Transverse colon (tissue), 4 donors: ENCODE results near the gene CES3. TPM values are rescaled to one million over a fixed set of nuclear protein-coding genes. Genes with fewer than 3 reads are reported as not detected.
A peak's percentile ranks its signal among the peaks of the same experiment; 100 is the strongest.

ENCODE experiments used
- DNase-seq: peaks from one replicate; pipeline ENCODE4 v3.0.0-alpha.2; 2019
- H3K27ac ChIP-seq, 4 donors: fragments of 200-600 bp; sonication (generic); 2 replicates each; pipeline ENCODE4 v1.5.1; 2016 to 2018; ENCODE audit warnings: inconsistent platforms in 4 of 4
- H3K27me3 ChIP-seq: fragments of 200-600 bp; sonication (generic); 2 replicates; pipeline ENCODE4 v1.5.1; 2017; ENCODE audit warnings: inconsistent platforms
- H3K36me3 ChIP-seq, 4 donors: fragments of 200-600 bp; sonication (generic); 2 replicates each; pipeline ENCODE4 v1.5.1; 2017 to 2019; ENCODE audit warnings: inconsistent platforms in 4 of 4
- H3K4me1 ChIP-seq, 4 donors: fragments of 200-600 bp; sonication (generic); 2 replicates each; pipeline ENCODE4 v1.5.1; 2017 to 2020; ENCODE audit warnings: inconsistent platforms in 4 of 4
- H3K4me3 ChIP-seq, 4 donors: fragments of 200-600 bp; sonication (generic); 1 replicate in 1 of 4; 2 replicates in 3 of 4; pipeline versions ENCODE4 v1.5.1 to v1.6.1; 2017 to 2019; ENCODE audit warnings: inconsistent platforms in 4 of 4
- H3K9me3 ChIP-seq, 2 donors: fragments of 200-600 bp; sonication (generic); 2 replicates each; pipeline ENCODE4 v1.5.1; 2017 to 2019; ENCODE audit warnings: inconsistent platforms in 2 of 2
- CTCF ChIP-seq, 5 experiments: fragments of 200-600 bp in 3 of 5; fragments of 450-650 bp in 2 of 5; sonication (generic) in 3 of 5; IDR thresholded peaks; 1 replicate in 2 of 5; 2 replicates in 3 of 5; pipeline ENCODE4 v1.5.1; 2016 to 2017; ENCODE audit warnings: antibody characterized with exemption in 5 of 5, inconsistent platforms in 3 of 5, mild to moderate bottlenecking in 2 of 5, moderate library complexity in 1 of 5
- EP300 ChIP-seq: sonication (generic); formaldehyde crosslinking; IDR thresholded peaks from one replicate; pipeline ENCODE4 v1.6.1; 2017; ENCODE audit warnings: antibody characterized with exemption, low read depth
- POLR2A ChIP-seq: fragments of 450-650 bp; IDR thresholded peaks from one replicate; pipeline ENCODE4 v1.6.1; 2016; ENCODE audit warnings: antibody characterized with exemption, mild to moderate bottlenecking, moderate library complexity
- POLR2AphosphoS5 ChIP-seq, 3 donors: sonication (generic); formaldehyde crosslinking; IDR thresholded peaks; one replicate each; pipeline ENCODE4 v1.6.1; 2016; ENCODE audit warnings: antibody characterized with exemption in 3 of 3
- WGBS, 2 donors: methylation state at CpG; one replicate each; pipeline ENCODE4 v1.1.5; 2018; ENCODE audit warnings: low coverage in 1 of 2; 5-methylcytosine and 5-hydroxymethylcytosine counted together
- in situ Hi-C, 4 donors: fragments of 200-750 bp; cut with MboI; loops; one replicate each; pipeline versions ENCODE4 v1.15.0 to v1.15.1; 2017; ENCODE audit warnings: low sequenced_read_pairs in 3 of 4, low pct_ligation_motif_present in 1 of 4, low pct_unique_long_range_greater_than_20kb in 1 of 4
- intact Hi-C: fragments of 100-400 bp; cut with DNase I; formaldehyde crosslinking; loops from one replicate; pipeline ENCODE4 v1.15.1; 2023; ENCODE audit warnings: low total_unique reads
- total RNA-seq, 4 donors: library from RNA; depleted of rRNA; stranded (reverse); fragments of >200 nt; gene quantifications; one replicate each; pipeline ENCODE4 v1.1.0, GENCODE V29; 2016

CES3 gene
- total RNA-seq, 4 donors from 2014 or later: 247 to 616 (median 291) TPM

- intact Hi-C loops (no loop called here), in situ Hi-C loops (no loop called here)
- no peaks in the 10 kb centered on the region for H3K9me3 ChIP-seq
- peak within 1 kb of the TSS; percentile 93 to 97 (median 96) for H3K27ac ChIP-seq
- H3K4me1 ChIP-seq: peaks cover 17 to 52% (median 43%) of the 10 kb centered on the region in 4 donors
- TF ChIP-seq CTCF (IDR thresholded peaks at IDR 0.05) (no peak), POLR2AphosphoS5 (IDR thresholded peaks at IDR 0.05) (peak; percentile 70 to 96 (median 93)), POLR2A (peak; percentile 98), EP300 (no peak)
- no peaks in the 10 kb centered on the region for H3K27me3 ChIP-seq
- DNase-seq: peak; percentile 93
- peaks cover 0 to 3% (median 1%) of the 10 kb centered on the region in 4 donors for H3K36me3 ChIP-seq
- peak within 1 kb of the TSS; percentile 84 to 99 (median 91) for H3K4me3 ChIP-seq
- 6 to 26% methylated on average over 12 to 44 of the region's 44 CpGs for WGBS, 2 donors
Measured at GRCh38 chr16:66935314-66936011, 25.6 kb upstream of the CES3 start, which contains the start of gene CES2. Gene CES2 (plus strand): TSS chr16:66935516. CDS start chr16:66935636, 120 bp downstream.

GRCh38 chr16:66936462-66936861 lies 24.6 kb upstream of the CES3 start:
- Histone ChIP-seq H3K9me3 (no peaks in the 10 kb centered on the region), H3K4me1 (peaks cover 17 to 52% (median 43%) of the 10 kb centered on the region in 4 donors), H3K36me3 (peaks cover 0 to 13% (median 6%) of the 10 kb centered on the region in 4 donors), H3K27ac (peak overlapping the region; percentile 93 to 97 (median 96)), H3K27me3 (no peaks in the 10 kb centered on the region), H3K4me3 (peak overlapping the region in 3 of 4 donors; percentile 84 to 99 (median 94))
- in situ Hi-C loops: no loop called here
- TF ChIP-seq POLR2A (peak; percentile 13), POLR2AphosphoS5 (IDR thresholded peaks at IDR 0.05) (peak in 2 of 3 donors; percentile 13 to 41), CTCF (IDR thresholded peaks at IDR 0.05) (no peak)
- intact Hi-C loops: no loop called here
- WGBS, 2 donors: 55% methylated on average over 6 of the region's 6 CpGs; no CpG with 5 or more reads in 1 of the 2 donors
- peak; percentile 51 for DNase-seq

DNA sequence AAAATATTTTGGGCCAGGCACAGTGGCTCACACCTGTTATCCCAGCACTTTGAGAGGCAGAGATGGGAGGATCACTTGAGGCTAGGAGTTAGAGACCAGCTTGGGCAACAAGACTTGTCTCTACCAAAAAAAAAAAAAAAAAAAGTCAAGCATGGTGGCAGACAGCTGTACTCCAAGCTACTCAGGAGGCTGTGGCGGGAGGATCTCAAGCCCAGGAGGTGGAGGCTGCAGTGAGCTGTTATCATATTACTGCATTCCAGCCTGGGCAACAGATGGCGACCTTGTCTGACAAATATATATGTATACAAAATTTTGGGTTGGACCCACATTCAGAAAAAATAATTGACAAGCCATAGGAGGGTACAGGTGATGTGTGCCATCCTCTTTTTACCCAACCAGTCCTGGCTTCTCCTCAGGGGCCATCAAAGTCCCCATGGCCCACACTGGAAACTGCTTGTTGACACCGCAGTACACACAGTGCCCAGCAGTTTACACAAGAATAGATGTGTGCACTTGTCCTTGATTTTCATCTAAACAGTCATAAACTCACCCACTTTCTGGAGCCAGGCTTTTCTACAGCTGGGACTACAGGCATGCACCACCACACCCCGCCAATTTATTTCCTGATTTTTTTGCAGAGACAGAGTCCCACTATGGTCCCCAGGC lies 24.0 kb upstream of the CES3 start:
- in situ Hi-C loops (no loop called here), intact Hi-C loops (no loop called here)
- 17 to 74% methylated on average over 1 to 4 of the region's 4 CpGs for WGBS, 2 donors
- Histone ChIP-seq H3K9me3 (no peaks in the 10 kb centered on the region), H3K4me1 (peaks cover 17 to 52% (median 43%) of the 10 kb centered on the region in 4 donors), H3K27ac (peak overlapping the region; percentile 93 to 97 (median 96)), H3K27me3 (no peaks in the 10 kb centered on the region), H3K4me3 (peak overlapping the region in 1 of 4 donors; percentile 94), H3K36me3 (peaks cover 0 to 18% (median 9%) of the 10 kb centered on the region in 4 donors)
- no peak for DNase-seq
- peak in 2 of 5 experiments; percentile 15 to 31 for TF ChIP-seq CTCF (IDR thresholded peaks at IDR 0.05)
- TF ChIP-seq POLR2AphosphoS5 (IDR thresholded peaks at IDR 0.05): no peak

DNA sequence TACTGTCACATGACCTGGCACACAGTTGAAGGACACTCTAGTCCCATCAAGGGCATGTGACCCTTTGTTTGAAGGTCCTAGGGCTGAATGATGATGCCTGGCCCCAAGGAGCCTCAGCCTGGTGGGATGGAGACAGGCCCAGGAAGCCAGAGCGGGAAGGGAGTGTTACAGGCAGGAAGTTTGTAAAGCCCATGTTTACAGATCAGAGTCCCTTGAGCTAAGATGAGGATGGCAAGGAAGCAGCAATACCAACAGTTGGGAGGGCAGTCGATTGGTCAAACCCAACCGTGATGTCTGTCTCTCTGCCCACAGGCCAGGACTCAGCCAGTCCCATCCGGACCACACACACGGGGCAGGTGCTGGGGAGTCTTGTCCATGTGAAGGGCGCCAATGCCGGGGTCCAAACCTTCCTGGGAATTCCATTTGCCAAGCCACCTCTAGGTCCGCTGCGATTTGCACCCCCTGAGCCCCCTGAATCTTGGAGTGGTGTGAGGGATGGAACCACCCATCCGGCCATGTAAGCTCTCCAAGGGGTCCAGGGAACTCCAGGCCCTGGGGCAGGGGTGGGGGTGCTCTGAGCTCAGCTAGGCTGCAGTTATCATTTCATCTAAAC lies 23.2 kb upstream of the CES3 start:
- Histone ChIP-seq H3K4me3 (no peak overlapping the region), H3K9me3 (no peaks in the 10 kb centered on the region), H3K36me3 (peaks cover 0 to 26% (median 13%) of the 10 kb centered on the region in 4 donors), H3K27ac (peak overlapping the region; percentile 93 to 97 (median 96)), H3K4me1 (peaks cover 15 to 46% (median 38%) of the 10 kb centered on the region in 4 donors), H3K27me3 (no peaks in the 10 kb centered on the region)
- intact Hi-C loops (no loop called here), in situ Hi-C loops (no loop called here)
- no peak for TF ChIP-seq CTCF (IDR thresholded peaks at IDR 0.05)
- TF ChIP-seq POLR2AphosphoS5 (IDR thresholded peaks at IDR 0.05): no peak
- TF ChIP-seq POLR2A: no peak
- no peak for TF ChIP-seq EP300
- 40 to 86% methylated on average over 1 to 10 of the region's 10 CpGs for WGBS, 2 donors
- DNase-seq: no peak
